ENCODE data around the gene SSTR3.
"Not testable (repeated sequence)": the region's sequence is repeated elsewhere in the genome, so short reads cannot be mapped to it uniquely, and the experiment has no call there.

SSTR3 gene

DNA sequence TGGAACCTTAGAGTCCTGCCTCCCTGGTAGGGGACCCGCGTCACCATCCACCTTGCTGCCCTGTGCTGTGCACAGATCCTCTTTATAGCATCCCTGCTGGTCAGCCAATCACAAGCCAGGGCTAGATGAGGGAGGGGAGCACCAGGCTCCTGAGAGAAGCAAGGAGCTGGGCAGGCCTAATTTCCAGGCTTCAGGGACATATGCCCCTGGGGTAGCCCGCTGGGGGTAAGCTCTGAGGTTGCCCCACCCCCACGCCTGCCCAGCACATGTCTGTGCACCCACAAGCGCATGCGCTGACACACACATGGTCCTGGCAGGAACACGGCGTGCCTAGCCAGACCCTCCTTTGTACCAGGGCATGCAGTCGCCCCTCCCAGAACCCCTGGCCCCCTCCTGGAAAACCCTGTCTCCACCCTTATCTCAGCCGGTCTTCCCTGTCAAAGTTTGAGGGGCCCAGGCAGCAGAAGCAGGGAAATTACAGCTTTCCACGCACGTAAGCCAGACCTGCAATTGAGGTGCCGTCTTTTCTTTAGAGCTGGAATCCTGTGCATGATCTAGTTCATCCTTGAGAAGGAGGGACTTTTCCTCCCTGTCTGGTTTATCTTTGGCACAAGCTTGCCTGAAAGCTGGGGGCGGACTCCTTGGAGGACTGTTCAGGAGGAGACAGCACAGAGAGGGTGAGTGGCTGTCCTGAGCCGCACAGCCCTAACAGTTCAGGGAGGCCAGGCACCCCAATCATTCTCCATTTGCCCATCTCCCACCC, 2.1 kb downstream of the SSTR3 start:
- no peak for DNase-seq (ENCODE audit: low read depth, low spot score)

DNA sequence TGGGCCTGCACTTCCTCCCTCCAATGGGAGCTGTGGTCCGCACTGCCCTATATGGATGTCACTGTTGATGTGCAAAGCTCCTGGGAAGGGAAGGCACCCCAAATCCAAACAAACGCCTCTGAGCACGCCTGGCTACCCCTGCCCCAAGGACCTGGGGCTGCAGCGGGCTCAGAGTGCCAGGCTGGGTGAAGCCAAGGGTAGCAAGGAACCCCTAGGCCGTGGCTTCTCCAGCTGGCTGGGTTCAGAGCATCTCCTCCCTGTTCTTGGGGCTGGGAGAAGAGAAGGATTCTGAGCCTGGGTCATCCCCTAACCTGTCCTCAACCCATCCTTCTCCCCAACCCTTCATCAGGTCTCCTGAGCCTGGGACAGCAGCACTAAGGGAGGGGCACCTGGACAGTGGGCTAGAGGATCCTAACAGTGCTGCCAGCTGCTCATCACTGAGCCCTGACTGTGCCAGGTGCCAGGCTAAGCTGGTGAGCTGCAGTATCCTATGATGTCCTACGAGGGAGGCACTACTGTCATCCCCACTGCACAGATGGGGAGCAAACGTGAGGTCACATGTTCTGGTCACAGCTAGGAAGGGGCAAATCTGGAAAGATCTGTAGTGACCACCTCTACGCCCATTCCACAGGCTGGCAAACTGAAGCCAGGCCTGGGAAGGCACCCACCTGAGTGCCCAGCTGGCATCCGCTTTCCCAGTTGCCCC, 3.0 kb downstream of the SSTR3 start:
- DNase-seq (ENCODE audit: low read depth, low spot score) = no peak

DNA sequence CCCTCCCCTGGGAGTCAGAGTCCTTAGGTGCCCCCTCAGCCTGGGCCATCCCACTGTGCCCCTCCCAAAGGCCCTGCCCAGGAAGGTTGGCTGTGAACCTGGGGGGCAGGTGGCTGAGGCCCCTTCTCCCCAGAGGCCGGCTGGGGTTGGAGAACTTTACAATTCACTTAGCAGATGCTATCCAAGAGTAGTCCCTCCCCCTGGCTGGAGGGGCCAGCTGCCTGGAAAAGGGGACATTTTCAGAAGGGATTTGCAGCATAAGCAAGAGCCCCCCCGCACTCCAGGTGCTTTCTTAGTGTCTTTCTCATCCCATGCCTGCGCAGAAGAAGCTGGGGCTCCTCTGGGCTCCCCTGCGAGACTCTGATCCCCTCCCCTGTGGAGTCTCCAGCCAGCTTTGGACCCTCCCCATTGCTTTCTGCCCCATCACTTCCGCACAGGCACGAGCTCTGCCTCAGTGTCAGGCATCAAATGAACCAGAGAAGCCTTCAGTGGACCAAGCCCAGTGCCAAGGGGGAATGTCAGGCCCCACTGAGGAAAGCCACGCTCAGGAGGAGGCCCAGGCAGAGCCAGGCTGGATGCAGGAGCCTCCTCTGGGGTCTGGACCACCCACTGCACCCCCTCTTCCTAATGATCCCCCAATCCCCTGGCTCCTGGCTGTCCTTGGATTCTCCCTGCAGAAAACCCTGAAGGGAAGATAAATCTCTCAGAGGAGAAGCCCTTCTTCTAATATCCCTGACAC, 3.7 kb downstream of the SSTR3 start:
- DNase-seq (ENCODE audit: low read depth, low spot score) = no peak

DNA sequence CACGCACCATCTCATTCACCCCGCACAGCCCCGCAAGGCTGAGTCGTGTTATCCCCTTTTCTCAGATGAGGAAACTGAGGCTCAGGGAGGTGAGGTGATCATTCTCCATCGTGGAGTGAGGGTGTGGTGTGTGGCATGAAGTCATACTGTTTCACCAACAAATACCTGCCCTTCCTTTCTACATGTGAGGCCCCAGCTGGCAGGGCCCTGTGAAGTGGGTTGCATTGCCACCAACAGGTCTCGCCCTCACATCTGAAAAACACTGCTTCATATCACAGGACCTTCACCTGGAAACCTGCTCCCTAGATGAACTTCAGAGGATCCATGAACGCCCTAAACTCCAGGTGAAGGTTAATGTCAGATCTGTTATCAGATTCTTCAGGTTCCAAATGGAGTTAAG, 4.3 kb downstream of the SSTR3 start:
- no peak for DNase-seq (ENCODE audit: low read depth, low spot score)

DNA sequence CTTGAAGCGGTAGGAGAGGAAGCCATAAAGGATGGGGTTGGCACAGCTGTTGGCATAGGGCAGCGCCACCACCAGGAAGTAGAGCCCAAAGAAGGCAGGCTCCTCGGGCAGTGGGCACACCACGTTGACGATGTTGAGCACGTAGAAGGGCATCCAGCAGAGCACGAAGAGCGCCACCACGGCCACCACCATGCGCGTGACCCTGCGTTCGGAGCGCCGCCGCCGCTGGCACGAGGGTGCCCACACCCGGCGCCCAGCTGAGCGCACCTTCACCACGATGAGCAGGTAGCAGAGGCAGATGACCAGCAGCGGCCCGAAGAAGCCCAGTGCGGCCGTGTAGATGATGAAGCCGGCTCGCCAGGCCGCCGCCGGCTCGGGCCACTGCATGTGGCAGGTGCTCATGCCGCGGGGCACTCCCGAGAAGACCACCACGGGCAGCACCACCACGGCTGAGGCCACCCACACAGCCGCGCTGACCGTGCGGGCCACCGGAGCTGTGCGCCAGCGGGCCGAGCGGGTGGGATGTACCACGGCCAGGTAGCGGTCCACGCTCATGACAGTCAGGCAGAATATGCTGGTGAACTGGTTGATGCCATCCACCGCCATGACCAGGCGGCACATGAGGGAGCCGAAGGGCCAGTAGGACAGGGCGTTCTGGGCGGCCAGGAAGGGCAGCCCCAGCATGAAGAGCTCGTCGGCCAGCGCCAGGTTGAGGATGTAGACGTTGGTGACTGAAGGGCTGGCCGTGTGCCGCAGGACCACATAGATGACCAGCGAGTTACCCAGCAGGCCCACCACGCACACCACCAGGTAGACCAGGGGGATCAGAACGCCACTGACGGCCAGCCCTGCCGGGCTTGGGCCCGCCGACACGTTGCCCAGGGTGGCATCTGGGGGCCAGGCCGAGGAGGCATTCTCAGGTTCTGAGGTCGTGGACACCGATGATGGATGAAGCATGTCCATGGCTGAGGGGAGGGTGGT, 5.1 kb downstream of the SSTR3 start:
- DNase-seq (ENCODE audit: low read depth, low spot score) = no peak

DNA sequence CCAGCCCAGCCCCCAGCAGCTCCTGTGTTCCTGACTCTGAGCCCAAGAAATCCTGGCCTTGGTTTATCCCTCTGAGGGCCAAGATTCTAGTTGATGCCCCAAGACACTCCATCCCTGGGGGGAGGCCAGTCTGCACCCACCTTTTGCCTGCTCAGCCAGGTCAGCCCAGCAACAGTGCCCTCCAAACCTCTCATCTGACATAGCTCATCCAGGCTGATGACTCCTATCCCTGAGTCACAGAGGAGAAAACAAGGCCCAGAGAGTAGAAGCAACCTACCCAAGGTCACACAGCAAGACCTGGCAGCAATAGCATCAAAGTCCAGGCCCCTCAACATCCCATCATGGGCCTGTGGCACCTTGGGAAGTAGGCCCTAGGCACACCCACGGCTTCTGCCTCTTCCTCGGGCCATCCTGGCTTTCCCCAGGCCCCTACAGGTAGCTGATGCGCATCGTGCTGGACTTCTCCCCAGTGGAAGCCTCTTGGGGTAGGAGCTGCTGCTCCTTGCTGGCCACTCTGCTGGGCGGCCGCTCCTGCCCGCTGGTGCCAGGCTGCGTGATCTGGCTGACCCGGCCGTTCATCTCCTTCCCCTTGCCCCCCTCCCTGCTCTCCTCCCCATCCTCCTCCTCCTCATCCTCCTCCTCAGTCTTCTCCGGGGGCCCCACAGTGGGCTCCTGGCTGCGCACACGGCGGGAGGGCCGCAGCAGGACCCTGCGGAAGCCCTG, 6.0 kb downstream of the SSTR3 start:
- no peak for DNase-seq (ENCODE audit: low read depth, low spot score)

DNA sequence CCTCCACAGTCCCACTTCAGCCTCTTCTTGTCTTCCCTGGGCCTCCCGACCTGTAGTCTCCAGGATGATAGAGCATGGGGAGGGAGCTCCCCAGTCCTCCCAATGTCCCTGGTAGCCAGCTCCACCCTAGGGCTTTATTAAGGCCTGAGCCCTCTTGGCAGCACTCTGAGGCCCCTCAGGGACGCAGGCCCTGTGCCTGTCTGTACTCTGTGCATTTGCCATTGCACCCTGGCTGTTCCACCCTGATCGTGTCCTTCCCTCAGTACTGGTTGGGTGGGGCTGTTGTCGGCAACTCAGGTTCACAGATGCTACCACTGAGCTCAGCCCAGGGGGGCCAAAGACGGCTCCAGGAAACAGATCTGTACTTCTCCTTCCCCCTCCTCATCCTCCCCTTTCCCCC, 7.2 kb downstream of the SSTR3 start:
- no peak for DNase-seq (ENCODE audit: low read depth, low spot score)

DNA sequence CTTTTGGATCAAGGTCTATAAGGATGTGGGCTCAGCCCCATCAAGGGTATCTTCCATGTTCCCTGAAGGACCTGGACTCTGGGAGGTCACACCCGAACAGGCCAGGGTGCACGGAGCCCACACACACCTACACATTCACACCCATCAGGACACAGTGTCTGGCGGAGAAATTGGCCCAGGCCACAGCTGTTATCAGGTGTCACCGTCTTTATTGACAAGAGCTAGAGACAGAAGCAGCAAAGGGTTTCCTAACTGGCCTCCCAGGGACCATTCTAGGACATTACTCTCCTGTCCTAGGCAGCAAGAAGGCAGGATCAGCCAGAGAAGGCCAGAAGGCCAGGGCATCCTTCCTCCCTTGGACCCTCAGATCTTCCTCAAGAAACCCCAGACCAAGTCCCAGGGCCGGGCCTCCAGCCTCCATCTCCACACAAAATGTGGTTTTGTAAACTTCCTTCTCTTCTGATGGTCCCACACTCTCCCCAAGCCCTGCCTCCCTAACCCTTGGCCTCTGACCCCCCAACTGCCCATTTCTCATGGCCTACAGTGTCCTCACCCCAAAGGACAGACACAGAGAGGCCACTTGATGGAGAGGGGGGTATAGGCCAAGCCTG, 8.1 kb downstream of the SSTR3 start:
- DNase-seq (ENCODE audit: low read depth, low spot score) = no peak

DNA sequence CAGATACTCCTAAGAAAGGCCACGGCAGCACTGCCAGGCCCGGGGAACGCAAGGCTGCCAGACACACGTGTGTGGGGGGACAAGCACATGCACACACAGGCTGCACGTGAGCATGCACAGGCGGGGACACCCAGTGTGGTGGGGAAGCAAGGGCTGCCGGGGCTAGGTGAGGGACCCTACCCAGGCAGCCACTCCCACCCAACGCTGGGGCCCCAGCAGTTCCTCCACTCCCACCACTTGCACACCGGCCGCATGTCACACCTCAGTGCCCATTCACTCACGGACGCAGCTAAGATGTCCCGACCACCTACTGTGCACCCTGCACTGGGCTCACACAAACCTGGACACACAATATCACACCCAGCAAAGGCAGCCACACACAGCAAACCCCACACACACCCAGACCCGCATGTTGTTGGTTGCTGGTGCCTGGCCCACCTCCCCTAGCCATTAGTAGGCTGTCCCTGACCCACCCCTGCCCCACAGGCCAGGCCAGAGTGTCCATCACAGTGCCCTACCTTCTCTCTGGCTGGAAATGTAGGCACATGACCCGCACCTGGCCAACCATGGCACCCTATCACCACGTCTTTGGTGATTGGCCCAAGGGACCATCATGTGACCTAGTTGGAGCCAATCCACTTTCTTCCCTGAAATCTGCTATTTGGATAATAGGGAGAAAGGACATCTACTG, 8.8 kb downstream of the SSTR3 start:
- DNase-seq (ENCODE audit: low read depth, low spot score) = no peak

DNA sequence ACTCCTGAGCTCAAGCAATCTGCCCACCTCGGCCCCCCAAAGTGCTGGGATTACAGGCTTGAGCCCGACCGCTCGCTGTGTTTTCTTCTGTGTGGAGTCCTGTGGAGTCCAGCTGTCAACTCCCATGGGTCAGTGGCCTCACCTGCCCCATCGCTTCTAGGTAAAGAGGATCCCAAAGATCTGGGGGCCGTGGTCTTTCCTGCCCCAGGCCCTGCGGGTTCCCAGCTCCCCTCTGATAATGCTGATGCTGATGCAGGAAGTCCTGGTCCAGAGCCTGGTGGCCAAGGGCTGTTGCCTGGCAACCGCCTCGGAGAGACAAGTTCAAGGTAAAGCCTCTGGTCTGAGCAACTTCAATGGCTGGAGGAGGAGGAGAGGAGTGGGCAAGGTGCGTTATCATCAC, 9.6 kb downstream of the SSTR3 start:
- no peak for DNase-seq (ENCODE audit: low read depth, low spot score)

DNA sequence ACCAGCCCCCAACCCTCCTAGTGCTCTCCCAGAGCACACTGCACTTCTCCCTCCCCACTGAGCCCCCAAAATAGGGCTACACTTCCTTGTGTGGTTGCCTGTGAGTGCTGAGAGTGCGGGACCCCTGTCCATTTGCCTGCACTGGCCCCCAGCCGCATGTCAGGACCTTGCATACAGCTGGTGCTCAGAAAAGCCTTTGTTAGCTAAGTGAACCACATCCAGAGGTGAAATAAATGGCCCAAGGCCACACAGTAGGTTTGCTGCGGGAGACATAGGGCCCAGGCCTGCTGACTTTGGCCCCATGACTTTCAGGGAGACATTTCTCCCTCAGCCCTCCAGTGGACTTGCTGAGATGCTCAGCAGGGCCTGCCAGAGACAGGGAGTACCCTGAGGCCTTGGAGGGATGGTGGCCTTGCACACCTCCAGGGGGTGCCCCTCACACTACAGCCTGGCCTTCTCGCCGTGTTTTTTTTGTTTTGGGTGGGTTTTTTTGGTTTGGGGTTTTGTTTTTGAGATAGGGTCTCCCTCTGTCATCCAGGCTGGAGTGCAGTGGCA, 10.2 kb downstream of the SSTR3 start:
- no peak for DNase-seq (ENCODE audit: low read depth, low spot score)

DNA sequence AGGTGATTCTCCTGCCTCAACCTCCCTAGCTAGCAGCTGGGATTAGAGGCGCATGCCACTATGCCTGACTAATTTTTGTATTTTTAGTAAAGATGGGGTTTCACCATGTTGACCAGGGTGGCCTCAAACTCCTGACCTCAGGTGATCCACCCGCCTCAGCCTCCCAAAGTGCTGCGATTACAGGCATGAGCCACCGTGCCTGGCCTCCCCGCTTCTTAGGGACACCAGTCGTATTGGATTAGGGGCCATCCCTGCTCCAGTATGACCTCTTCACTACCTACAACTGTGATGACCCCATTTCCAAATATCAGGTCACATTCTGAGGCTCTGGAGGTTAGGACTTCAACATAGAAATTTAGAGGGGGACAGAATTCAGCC, 10.8 kb downstream of the SSTR3 start:
- DNase-seq (ENCODE audit: low read depth, low spot score) = not testable (repeated sequence)

DNA sequence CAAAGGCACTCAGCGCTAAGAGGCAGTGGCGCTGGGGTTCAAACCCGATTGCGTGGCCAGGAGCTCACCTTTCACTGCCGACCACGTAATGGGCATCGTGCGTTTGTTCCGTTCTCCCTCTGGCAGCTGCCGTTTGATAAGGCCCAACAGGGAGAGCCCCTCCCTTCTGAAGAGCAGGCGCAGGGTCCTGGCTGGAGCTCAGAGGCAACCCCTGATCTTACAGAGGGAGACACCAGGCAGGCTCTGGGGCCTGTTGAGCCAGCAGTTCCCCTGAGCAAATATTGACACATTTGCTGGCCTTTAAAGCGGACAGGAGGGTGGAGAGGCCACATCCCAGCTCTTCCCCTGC, 12.5 kb downstream of the SSTR3 start:
- no peak for DNase-seq (ENCODE audit: low read depth, low spot score)

DNA sequence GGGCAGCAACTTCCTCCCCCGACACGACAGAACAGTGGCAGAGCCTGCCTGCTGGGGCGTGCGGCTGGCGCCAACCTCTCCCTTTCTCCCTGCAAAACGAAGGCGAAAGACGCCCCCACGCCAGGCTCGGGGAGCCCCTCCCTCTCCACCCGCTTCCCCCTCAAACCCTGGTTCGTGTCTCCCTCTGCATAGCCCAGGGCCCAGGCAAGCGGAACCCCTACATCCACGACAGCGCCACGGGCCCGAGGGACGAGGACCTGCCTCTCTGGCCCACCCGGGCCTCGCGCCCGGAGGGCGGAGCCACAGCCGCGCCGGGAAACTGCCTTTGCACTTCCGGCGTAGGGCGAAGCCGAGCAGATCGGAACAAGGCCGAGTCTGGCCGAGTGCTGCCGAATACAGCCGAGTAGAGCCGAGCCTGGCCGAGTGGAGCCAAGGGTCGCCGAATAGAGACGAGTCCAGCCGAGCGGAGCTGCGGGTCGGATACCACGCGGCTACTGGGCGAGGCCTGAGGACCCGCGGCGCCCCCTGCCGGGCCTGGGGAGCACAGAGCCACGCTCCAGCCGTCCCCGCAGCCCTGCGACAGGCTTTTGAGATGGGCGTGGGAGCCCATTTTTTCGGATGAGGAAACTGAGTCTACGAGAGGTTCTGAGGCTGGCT, 13.0 kb downstream of the SSTR3 start:
- DNase-seq (ENCODE audit: low read depth, low spot score) = peak; percentile 97

DNA sequence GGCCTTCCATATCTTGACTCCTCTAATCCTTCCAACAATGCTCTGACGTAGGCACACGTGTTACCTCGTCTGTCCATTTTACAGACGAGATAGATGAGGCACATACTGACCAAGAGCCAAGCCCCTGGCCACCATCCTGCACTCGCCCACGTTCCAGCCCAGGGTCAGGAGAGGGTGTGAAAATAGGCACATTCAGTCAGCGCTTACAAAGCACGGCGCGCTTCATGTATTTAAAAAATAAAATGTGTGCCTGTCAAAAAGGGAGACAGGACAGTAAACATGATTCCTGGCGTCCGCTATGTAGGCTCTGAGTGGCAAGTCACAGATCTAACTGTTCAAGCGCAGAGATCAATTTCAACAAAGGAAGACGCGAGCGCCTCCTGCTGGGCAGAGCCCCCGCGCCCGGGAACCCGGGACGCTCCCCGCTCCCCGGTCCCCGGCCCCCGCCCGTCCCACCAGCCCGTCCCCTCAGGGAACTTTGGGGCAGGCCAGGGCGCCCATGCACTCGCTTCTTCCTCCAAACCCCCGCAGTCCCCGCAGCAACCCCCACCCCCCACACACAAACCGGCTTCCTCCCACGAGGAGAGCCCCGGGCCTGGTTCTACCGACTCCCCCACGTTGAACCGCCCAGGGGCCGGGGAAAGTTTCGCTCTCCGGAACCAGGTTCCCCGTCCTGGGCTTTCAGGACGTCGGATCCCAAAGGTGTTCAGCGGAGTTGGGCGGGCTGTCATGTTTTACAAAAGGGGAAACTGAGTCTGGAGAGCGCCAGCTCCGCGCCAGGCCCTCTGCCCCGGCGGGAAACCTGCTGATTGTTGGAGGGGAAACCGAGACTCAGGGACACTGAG, 13.8 kb downstream of the SSTR3 start:
- no peak for DNase-seq (ENCODE audit: low read depth, low spot score)

DNA sequence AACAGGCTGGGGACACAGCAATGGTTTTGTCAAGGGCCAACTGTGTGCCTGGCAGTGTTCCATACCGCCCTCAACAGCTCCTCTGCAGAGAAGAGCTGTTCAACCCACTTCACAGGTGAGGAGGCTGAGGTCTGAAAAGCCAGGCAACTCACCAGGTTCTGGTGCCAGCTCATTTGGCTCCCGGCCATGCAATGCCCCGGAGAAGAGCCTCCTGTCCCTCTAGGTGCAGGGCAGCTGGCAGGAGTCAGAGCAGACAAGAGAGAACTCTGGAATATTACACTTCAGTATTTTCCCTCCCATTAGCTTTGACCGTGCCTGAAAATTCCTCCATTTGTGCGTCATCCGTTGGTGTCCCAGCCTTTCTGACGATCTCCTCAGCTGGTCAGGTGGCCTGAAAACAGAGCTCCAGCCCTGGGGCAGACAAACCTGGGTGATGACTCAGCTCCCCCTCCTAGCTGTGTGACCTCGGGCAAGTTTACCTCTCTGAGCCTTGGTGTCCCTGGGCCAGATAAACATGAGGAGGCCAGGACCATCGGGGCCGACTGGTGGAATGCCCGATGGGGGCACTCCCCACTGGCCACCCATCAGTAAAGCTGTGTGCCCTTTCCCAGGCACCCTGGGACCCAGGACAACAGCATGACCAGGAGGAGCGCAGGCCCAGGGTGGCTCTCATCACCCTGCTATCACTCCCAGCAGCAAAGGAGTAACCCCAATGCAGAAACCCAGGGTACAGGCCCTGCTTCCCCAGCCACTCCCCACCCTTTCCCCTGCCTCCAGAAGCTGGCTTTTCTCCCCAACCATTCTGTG, 14.6 kb downstream of the SSTR3 start:
- no peak for DNase-seq (ENCODE audit: low read depth, low spot score)

Data from smooth muscle cell of the brain vasculature (primary cell).